Heart left ventricle (tissue), 16 donors: Measurements from ENCODE around the gene LAPTM4A. TPM values are rescaled to one million over a fixed set of nuclear protein-coding genes. Genes with fewer than 3 reads are reported as not detected.

ENCODE experiments used
- ATAC-seq, 4 donors: fragments of 200-7000 bp; cut with Tn5 transposase; one replicate each; pipeline ENCODE4 v1.9.1; 2020 to 2022; ENCODE audit warnings: moderate library complexity in 4 of 4, mild to moderate bottlenecking in 3 of 4, moderate number of reproducible peaks in 1 of 4
- DNase-seq, 5 donors: peaks; one replicate each; pipeline ENCODE4 v3.0.0-alpha.2; 2020
- H3K27ac ChIP-seq, 12 donors: fragments of 200-600 bp; sonication (generic) in 4 of 12; one replicate each; pipeline versions ENCODE4 v1.5.0 to v1.8.0; 2016 to 2022; ENCODE audit warnings: mild to moderate bottlenecking in 2 of 12
- H3K27me3 ChIP-seq, 9 donors: fragments of 200-600 bp; sonication (generic) in 2 of 9; one replicate each; pipeline versions ENCODE4 v1.5.1 to v1.8.0; 2016 to 2022; ENCODE audit warnings: mild to moderate bottlenecking in 3 of 9
- H3K36me3 ChIP-seq, 9 donors: fragments of 200-600 bp; sonication (generic) in 2 of 9; one replicate each; pipeline versions ENCODE4 v1.5.0 to v1.8.0; 2018 to 2022; ENCODE audit warnings: mild to moderate bottlenecking in 2 of 9
- H3K4me1 ChIP-seq, 12 donors: fragments of 200-600 bp; sonication (generic) in 4 of 12; one replicate each; pipeline versions ENCODE4 v1.5.0 to v1.8.0; 2016 to 2022; ENCODE audit warnings: mild to moderate bottlenecking in 3 of 12
- H3K4me3 ChIP-seq, 12 donors: fragments of 200-600 bp; sonication (generic) in 4 of 12; one replicate each; pipeline versions ENCODE4 v1.5.0 to v1.8.0; 2017 to 2022; ENCODE audit warnings: mild to moderate bottlenecking in 9 of 12, moderate library complexity in 4 of 12
- H3K9me3 ChIP-seq, 12 donors: fragments of 200-600 bp; sonication (generic) in 4 of 12; one replicate each; pipeline versions ENCODE4 v1.5.0 to v1.8.0; 2016 to 2022; ENCODE audit warnings: mild to moderate bottlenecking in 1 of 12
- CTCF ChIP-seq, 12 donors: fragments of 200-600 bp; sonication (generic) in 4 of 12; IDR thresholded peaks; one replicate each; pipeline versions ENCODE4 v1.5.0 to v1.8.0; 2018 to 2022; ENCODE audit warnings: antibody characterized with exemption in 12 of 12, mild to moderate bottlenecking in 5 of 12
- POLR2A ChIP-seq, 2 donors: fragments of 450-650 bp; IDR thresholded peaks; one replicate each; pipeline ENCODE4 v1.6.1; 2017; ENCODE audit warnings: antibody characterized with exemption in 2 of 2, mild to moderate bottlenecking in 2 of 2, moderate library complexity in 2 of 2
- WGBS, 4 donors: extraction: QIAGEN DNeasy Blood & Tissue Kit in 2 of 4; methylation state at CpG; one replicate each; pipeline versions ENCODE4 v1.1.5 to v1.1.7; 2013 to 2018; 5-methylcytosine and 5-hydroxymethylcytosine counted together
- intact Hi-C, 10 donors: fragments of 100-400 bp; cut with DNase I; formaldehyde crosslinking; loops; one replicate each; pipeline versions ENCODE4 v1.11.1 to v1.14.2; 2022
- polyA plus RNA-seq, 2 donors: library from polyadenylated mRNA; stranded (reverse); fragments of 200-250 nt; gene quantifications; one replicate each; pipeline ENCODE4 v1.2.3, GENCODE V29; 2013
- total RNA-seq, 9 donors: library from RNA; depleted of rRNA in 2 of 9; stranded (reverse); fragments of >200 nt in 2 of 9; fragmentation: NEBNext Ultra II Directional in 3 of 9; extraction: Animal tissue kit (Norgen Biotek cat#: 25700) in 3 of 9; gene quantifications; one replicate each; pipeline versions ENCODE4 v1.1.0 to v1.2.4, GENCODE V29; 2016 to 2023
- donor health status: ischemic (EF 13 %, LVEDD 7.1; RV severe dilation, severe dysfunction).
- donor health status: healthy with polysubstance abuse.
- donor health status: DM: no; HTN: yes; CAD: no.
- donor health status: DM: no; HTN: no; CAD: no.
- donor health status: ischemic (EF 25% LVEDD 6.9; RV normal size, moderate dysfunction).
- donor health status: ischemic (EF 25% LVEDD 5.7; RV mildly dilated, moderate dysfunction).
- donor health status: healthy.
- donor health status: DM: yes; HTN: yes; CAD: no.
- donor health status: ischemic (EF 35%, LVEDD 5.7; RV mildly dilated, moderate dysfunction).
- donor health status: nonischemic (EF 11% LVEDD 7.7; RV severe dilation, severe dysfunction).
- donor health status: DM: yes; HTN: yes; CAD: no.
- donor health status: PGD.
- donor health status: ischemic (EF 29% LVEDD 5.4; RV normal size, mild dysfunction).
- donor health status: nonischemic (EF 23%, LVEDD 6.1; RV moderate dilation, normal function).

The LAPTM4A gene
- total and polyA plus RNA-seq, 11 donors, result 107 to 241 (median 177) TPM

GRCh38 chr2:20072436-20073158 lies 21.2 kb upstream of the LAPTM4A start:
- peak overlapping the region in 2 of 12 donors; percentile 20 to 29 for H3K4me3 ChIP-seq
- no peak for TF ChIP-seq POLR2A (IDR thresholded peaks at IDR 0.05)
- TF ChIP-seq CTCF (IDR thresholded peaks at IDR 0.05), result no peak
- DNase-seq, result no peak
- 79 to 84% (median 84%) methylated on average over 7 of the region's 7 CpGs for WGBS, 4 donors
- H3K9me3 ChIP-seq, result peaks cover 0 to 4% (median 0%) of the 10 kb centered on the region in 12 donors
- peak overlapping the region; percentile 69 to 92 (median 84) for H3K27ac ChIP-seq
- no peaks in the 10 kb centered on the region for H3K36me3 ChIP-seq
- intact Hi-C loops, result loop anchor here in 2 of 10 donors (2.0 to 5.0 kb wide), 2 partner anchors 22 to 40 kb away; partner anchors contain the start of gene LAPTM4A (in 1 of the 2)
- H3K27me3 ChIP-seq, result no peaks in the 10 kb centered on the region
- H3K4me1 ChIP-seq, result peaks cover 0 to 51% (median 26%) of the 10 kb centered on the region in 12 donors
- no peak for ATAC-seq

- ATAC-seq, result peak; percentile 80 to 92 (median 88)
- Histone ChIP-seq H3K9me3 (peaks cover 0 to 3% (median 0%) of the 10 kb centered on the region in 12 donors), H3K4me1 (peaks cover 0 to 51% (median 26%) of the 10 kb centered on the region in 12 donors), H3K27ac (peak overlapping the region; percentile 69 to 92 (median 84)), H3K27me3 (no peaks in the 10 kb centered on the region), H3K36me3 (no peaks in the 10 kb centered on the region), H3K4me3 (peak overlapping the region in 4 of 12 donors; percentile 14 to 29 (median 18))
- 28 to 33% (median 32%) methylated on average over 14 of the region's 14 CpGs for WGBS, 4 donors
- TF ChIP-seq CTCF (IDR thresholded peaks at IDR 0.05) (no peak), POLR2A (IDR thresholded peaks at IDR 0.05) (no peak)
- intact Hi-C loops, result loop anchor here in 2 of 10 donors (2.0 to 5.0 kb wide), 2 partner anchors 21 to 39 kb away; partner anchors contain the start of gene LAPTM4A (in 1 of the 2)
- peak; percentile 67 to 90 (median 80) for DNase-seq
These were observed 20.3 kb upstream of the LAPTM4A start for GRCh38 chr2:20071397-20072383.

GRCh38 chr2:20069756-20070155 lies 18.3 kb upstream of the LAPTM4A start:
- Histone ChIP-seq H3K27ac (no peak overlapping the region), H3K36me3 (no peaks in the 10 kb centered on the region), H3K27me3 (no peaks in the 10 kb centered on the region), H3K4me3 (no peak overlapping the region), H3K9me3 (peaks cover 0 to 3% (median 0%) of the 10 kb centered on the region in 12 donors), H3K4me1 (peaks cover 0 to 58% (median 34%) of the 10 kb centered on the region in 12 donors)
- ATAC-seq (no peak), DNase-seq (no peak)
- TF ChIP-seq CTCF (IDR thresholded peaks at IDR 0.05), result no peak
- TF ChIP-seq POLR2A (IDR thresholded peaks at IDR 0.05), result no peak
- intact Hi-C loops, result loop anchor here in 1 of 10 donors (5.0 kb wide), 1 partner anchor 37 kb away; no protein-coding TSS in a partner anchor
